SH-SY5Y (cell line): Measurements from ENCODE around the gene CACNA2D1.

Experiments used
- GATA2 ChIP-seq: IDR thresholded peaks from 2 replicates; pipeline ENCODE4 v1.6.1; 2011; ENCODE audit warnings: mild to moderate bottlenecking, low read depth, low read length
- GATA3 ChIP-seq: IDR thresholded peaks from 2 replicates; pipeline ENCODE4 v1.6.1; 2011; ENCODE audit warnings: low read depth, mild to moderate bottlenecking, low read length, moderate library complexity

DNA sequence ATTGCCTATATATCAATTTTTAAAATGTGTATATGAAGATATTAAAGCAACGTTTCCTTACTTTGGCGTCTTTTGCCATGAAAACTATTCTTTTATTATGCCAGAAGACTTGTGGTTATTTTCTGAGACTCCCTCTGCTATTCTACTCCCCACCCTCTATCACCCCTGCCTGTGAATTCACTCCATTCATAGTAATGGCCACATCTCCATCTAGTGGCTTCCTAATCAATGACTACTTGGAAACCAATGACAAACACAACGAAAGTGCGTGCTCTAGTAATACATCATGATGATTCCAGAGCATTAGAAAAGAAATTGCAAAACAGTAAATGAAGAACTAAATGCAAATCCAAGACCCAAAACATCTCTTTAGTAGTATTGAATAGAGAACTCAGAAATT, 487.1 kb downstream of the CACNA2D1 start:
- TF ChIP-seq GATA2 (no peak), GATA3 (no peak)
